H9 (cell line): Measurements from ENCODE around the gene ADCY1. TPM values are rescaled to one million over a fixed set of nuclear protein-coding genes. Genes with fewer than 3 reads are reported as not detected.

Experiments
- DNase-seq: peaks from one replicate; pipeline ENCODE4 v3.0.0-alpha.2; 2017
- H2AFZ ChIP-seq: one replicate; pipeline ENCODE4 v1.6.1; 2013; ENCODE audit warnings: mild to moderate bottlenecking, low read length, control low read depth, moderate library complexity
- H2AK5ac ChIP-seq: 2 replicates; pipeline ENCODE4 v1.6.1; 2013; ENCODE audit warnings: low read length, control low read depth, mixed read lengths; ENCODE audit not compliant: insufficient read length
- H2BK120ac ChIP-seq: one replicate; pipeline ENCODE4 v1.6.1; 2013; ENCODE audit warnings: low read depth, mild to moderate bottlenecking, low read length, control low read depth, inconsistent platforms; ENCODE audit not compliant: poor library complexity, severe bottlenecking
- H2BK12ac ChIP-seq: 2 replicates; pipeline ENCODE4 v1.6.1; 2013; ENCODE audit warnings: low read length, control low read depth, mixed read lengths, low read depth; ENCODE audit not compliant: insufficient read length
- H2BK15ac ChIP-seq: 2 replicates; pipeline ENCODE4 v1.6.1; 2013; ENCODE audit warnings: low read depth, low read length, control low read depth
- H2BK20ac ChIP-seq: one replicate; pipeline ENCODE4 v1.6.1; 2013; ENCODE audit warnings: low read depth, mild to moderate bottlenecking, low read length, control low read depth, inconsistent platforms; ENCODE audit not compliant: poor library complexity, severe bottlenecking
- H2BK5ac ChIP-seq: 2 replicates; pipeline ENCODE4 v1.6.1; 2013; ENCODE audit warnings: low read length, control low read depth, mixed read lengths; ENCODE audit not compliant: insufficient read length
- H3K14ac ChIP-seq: 2 replicates; pipeline ENCODE4 v1.6.1; 2013; ENCODE audit warnings: low read length, control low read depth; ENCODE audit not compliant: insufficient read depth
- H3K18ac ChIP-seq: 2 replicates; pipeline ENCODE4 v1.6.1; 2013; ENCODE audit warnings: low read depth, mild to moderate bottlenecking, mixed read lengths, low read length, control low read depth; ENCODE audit not compliant: insufficient read length
- H3K23ac ChIP-seq: 2 replicates; pipeline ENCODE4 v1.6.1; 2013; ENCODE audit warnings: low read length, control low read depth, mixed read lengths, low read depth; ENCODE audit not compliant: insufficient read length
- H3K23me2 ChIP-seq: 2 replicates; pipeline ENCODE4 v1.6.1; 2013; ENCODE audit warnings: low read depth, mild to moderate bottlenecking, mixed read lengths, low read length, control low read depth; ENCODE audit not compliant: insufficient read length, poor library complexity, severe bottlenecking
- H3K27ac ChIP-seq: 2 replicates; pipeline ENCODE4 v1.5.1; 2013; ENCODE audit warnings: low read length, control low read depth, mixed read lengths, low read depth; ENCODE audit not compliant: insufficient read length
- H3K27me3 ChIP-seq: 2 replicates; pipeline ENCODE4 v1.6.1; 2013; ENCODE audit warnings: low read length, control low read depth, inconsistent platforms; ENCODE audit not compliant: insufficient read depth
- H3K4ac ChIP-seq: 2 replicates; pipeline ENCODE4 v1.6.1; 2013; ENCODE audit warnings: low read depth, mild to moderate bottlenecking, control low read depth, inconsistent platforms, low read length, moderate library complexity
- H3K4me1 ChIP-seq: 2 replicates; pipeline ENCODE4 v1.6.1; 2013; ENCODE audit warnings: low read length, control low read depth, inconsistent platforms; ENCODE audit not compliant: insufficient read depth
- H3K4me2 ChIP-seq: 2 replicates; pipeline ENCODE4 v1.6.1; 2013; ENCODE audit warnings: low read length, control low read depth, mixed read lengths; ENCODE audit not compliant: insufficient read length, insufficient read depth
- H3K56ac ChIP-seq: 2 replicates; pipeline ENCODE4 v1.6.1; 2013; ENCODE audit warnings: low read depth, mild to moderate bottlenecking, mixed read lengths, low read length, control low read depth; ENCODE audit not compliant: insufficient read length
- H3K79me1 ChIP-seq: 2 replicates; pipeline ENCODE4 v1.6.1; 2013; ENCODE audit warnings: low read depth, mild to moderate bottlenecking, moderate library complexity, low read length, control low read depth, inconsistent platforms; ENCODE audit not compliant: insufficient read depth, poor library complexity, severe bottlenecking
- H3K79me2 ChIP-seq: 2 replicates; pipeline ENCODE4 v1.6.1; 2013; ENCODE audit warnings: low read length, control low read depth, inconsistent platforms; ENCODE audit not compliant: insufficient read depth
- H3K9ac ChIP-seq: 2 replicates; pipeline ENCODE4 v1.6.1; 2013; ENCODE audit warnings: low read length, control low read depth, mixed read lengths; ENCODE audit not compliant: insufficient read length; ENCODE audit errors: extremely low read depth
- H3K9me3 ChIP-seq: one replicate; pipeline ENCODE4 v1.6.1; 2013; ENCODE audit warnings: low read depth, low read length, inconsistent platforms; ENCODE audit not compliant: control insufficient read depth
- H3T11ph ChIP-seq: one replicate; pipeline ENCODE4 v1.6.1; 2013; ENCODE audit warnings: mild to moderate bottlenecking, low read length, control low read depth, inconsistent platforms
- H4K20me1 ChIP-seq: one replicate; pipeline ENCODE4 v1.6.1; 2013; ENCODE audit not compliant: control insufficient read depth, insufficient read length, insufficient read depth
- H4K5ac ChIP-seq: 2 replicates; pipeline ENCODE4 v1.6.1; 2013; ENCODE audit warnings: low read depth, mild to moderate bottlenecking, mixed read lengths, low read length, control low read depth; ENCODE audit not compliant: insufficient read length
- H4K8ac ChIP-seq: replicated peaks from 2 replicates; pipeline ENCODE4 v1.6.1; 2013; ENCODE audit warnings: low read length, control low read depth, mixed read lengths, low read depth; ENCODE audit not compliant: insufficient read length
- H4K91ac ChIP-seq: 2 replicates; pipeline ENCODE4 v1.6.1; 2013; ENCODE audit warnings: low read depth, mild to moderate bottlenecking, moderate library complexity, mixed read lengths, low read length, control low read depth; ENCODE audit not compliant: insufficient read length
- H3K27ac Mint-ChIP-seq, 3 experiments: 2 replicates in 2 of 3; 3 replicates in 1 of 3; pipeline ENCODE4 v1.8.0; 2020 to 2021; ENCODE audit warnings: mixed read lengths in 3 of 3, mild to moderate bottlenecking in 1 of 3, moderate library complexity in 1 of 3
- H3K27me3 Mint-ChIP-seq: 2 replicates; pipeline ENCODE4 v1.8.0; 2021; ENCODE audit warnings: low read depth, mild to moderate bottlenecking, moderate library complexity, mixed read lengths
- H3K36me3 Mint-ChIP-seq, 3 experiments: 2 replicates in 2 of 3; 3 replicates in 1 of 3; pipeline ENCODE4 v1.8.0; 2020 to 2021; ENCODE audit warnings: low read depth in 3 of 3, mixed read lengths in 3 of 3; ENCODE audit not compliant: insufficient read depth in 1 of 3
- H3K4me1 Mint-ChIP-seq, 2 experiments: 2 replicates each; pipeline ENCODE4 v1.8.0; 2020; ENCODE audit warnings: mixed read lengths in 2 of 2
- H3K4me3 Mint-ChIP-seq, 2 experiments: 2 replicates in 1 of 2; 3 replicates in 1 of 2; pipeline ENCODE4 v1.8.0; 2020 to 2021; ENCODE audit warnings: mild to moderate bottlenecking in 2 of 2, mixed read lengths in 2 of 2, moderate library complexity in 1 of 2
- H3K9me3 Mint-ChIP-seq, 2 experiments: 2 replicates in 1 of 2; 3 replicates in 1 of 2; pipeline ENCODE4 v1.8.0; 2020; ENCODE audit warnings: mild to moderate bottlenecking in 2 of 2, mixed read lengths in 2 of 2, moderate library complexity in 1 of 2
- CTCF ChIP-seq: fragments of 200-600 bp; sonication (generic); conservative IDR thresholded peaks from 3 replicates; pipeline ENCODE4 v1.8.0; 2021; ENCODE audit warnings: antibody characterized with exemption, mild to moderate bottlenecking
- WGBS: extraction: QIAGEN DNeasy Blood & Tissue Kit; methylation state at CpG from one replicate; pipeline ENCODE4 v1.1.7; 2013; ENCODE audit warnings: missing lambda C conversion rate, low lambda C conversion rate, mixed read lengths; ENCODE audit not compliant: insufficient read length; ENCODE audit errors: extremely low coverage; 5-methylcytosine and 5-hydroxymethylcytosine counted together
- total RNA-seq: library from RNA; stranded (reverse); gene quantifications from 2 replicates; pipeline ENCODE4 v1.2.1, GENCODE V29; 2021

Gene ADCY1
- total RNA-seq, 1 experiment from 2014 or later = 21.6 TPM

- no peak overlapping the region for H3K18ac ChIP-seq
- H3K4ac ChIP-seq = no peak overlapping the region
- H2BK20ac ChIP-seq = no peak overlapping the region
- no peak overlapping the region for H3K27ac ChIP-seq
- H3K9me3 Mint-ChIP-seq = no peaks in the 10 kb centered on the region; a peak in 1 of 5 replicates
- peak overlapping the region in 1 of 3 experiments; percentile 46; a peak in 2 of 7 replicates for H3K27ac Mint-ChIP-seq
- no peaks in the 10 kb centered on the region for H4K20me1 ChIP-seq
- WGBS = no CpG with 5 or more reads among the region's 15 CpGs
- TF ChIP-seq CTCF = no peak
- peak; percentile 24 for DNase-seq
- no peak overlapping the region for H4K8ac ChIP-seq
- no peaks in the 10 kb centered on the region for H3K4me1 ChIP-seq
- no peak overlapping the region for H2BK120ac ChIP-seq
- no peaks in the 10 kb centered on the region for H3K79me2 ChIP-seq
- H3K27me3 ChIP-seq = no peaks in the 10 kb centered on the region
- no peak overlapping the region for H3T11ph ChIP-seq
- H3K27me3 Mint-ChIP-seq = no peaks in the 10 kb centered on the region; the same call in 1 of the 2 replicates
- no peak overlapping the region for H4K5ac ChIP-seq
- H3K56ac ChIP-seq = no peak overlapping the region
- no peak overlapping the region for H2BK12ac ChIP-seq
- H2AK5ac ChIP-seq = no peak overlapping the region
- H3K79me1 ChIP-seq = no peaks in the 10 kb centered on the region
- H3K9me3 ChIP-seq = no peaks in the 10 kb centered on the region
- no peak overlapping the region for H3K14ac ChIP-seq
- no peak overlapping the region for H4K91ac ChIP-seq
- no peak overlapping the region for H2BK15ac ChIP-seq
- H3K36me3 Mint-ChIP-seq = peaks cover 0 to 2% (median 0%) of the 10 kb centered on the region in 3 experiments; a peak in 3 of 7 replicates
- no peak overlapping the region for H2AFZ ChIP-seq
- no peak overlapping the region for H3K4me3 Mint-ChIP-seq
- no peaks in the 10 kb centered on the region for H3K4me1 Mint-ChIP-seq
- H3K4me2 ChIP-seq = no peak overlapping the region
- H3K23ac ChIP-seq = no peak overlapping the region
- H2BK5ac ChIP-seq = no peak overlapping the region
- no peaks in the 10 kb centered on the region for H3K23me2 ChIP-seq
- H3K9ac ChIP-seq = no peak overlapping the region
Observed at GRCh38 chr7:45662540-45663166, 88.5 kb downstream of the ADCY1 start.
